ENCODE measurements around the gene CHD6.

CHD6 gene

GRCh38 chr20:41497186-41497895, 120.8 kb downstream of the CHD6 start:
- H3K36me3 ChIP-seq (ENCODE audit: control insufficient read depth, insufficient read depth, low read length) = peaks cover 7% of the 10 kb centered on the region

GRCh38 chr20:41494451-41494850, 123.7 kb downstream of the CHD6 start:
- Histone ChIP-seq H3K27me3 (ENCODE audit: control insufficient read depth, insufficient read depth, low read length) (no peaks in the 10 kb centered on the region), H3K4me3 (ENCODE audit: low read depth, low read length) (no peak overlapping the region), H3K9ac (ENCODE audit: low read depth, low read length) (no peak overlapping the region), H3K4me1 (ENCODE audit: control insufficient read depth, insufficient read depth, low read length) (no peaks in the 10 kb centered on the region), H3K9me3 (ENCODE audit: control insufficient read depth, insufficient read depth, low read length) (no peaks in the 10 kb centered on the region), H3K36me3 (ENCODE audit: control insufficient read depth, insufficient read depth, low read length) (peaks cover 12% of the 10 kb centered on the region)

More at GRCh38 chr20:41497186-41497895, 120.8 kb downstream of the CHD6 start:
- H3K9ac ChIP-seq (ENCODE audit: low read depth, low read length) = no peak overlapping the region
- H3K4me3 ChIP-seq (ENCODE audit: low read depth, low read length) = no peak overlapping the region
- H3K4me1 ChIP-seq (ENCODE audit: control insufficient read depth, insufficient read depth, low read length) = peaks cover 5% of the 10 kb centered on the region
- H3K9me3 ChIP-seq (ENCODE audit: control insufficient read depth, insufficient read depth, low read length) = no peaks in the 10 kb centered on the region
- no peaks in the 10 kb centered on the region for H3K27me3 ChIP-seq (ENCODE audit: control insufficient read depth, insufficient read depth, low read length)

- H3K4me1 ChIP-seq (ENCODE audit: control insufficient read depth, insufficient read depth, low read length) = no peaks in the 10 kb centered on the region
- H3K9ac ChIP-seq (ENCODE audit: low read depth, low read length) = no peak overlapping the region
- H3K36me3 ChIP-seq (ENCODE audit: control insufficient read depth, insufficient read depth, low read length) = peaks cover 16% of the 10 kb centered on the region
- H3K9me3 ChIP-seq (ENCODE audit: control insufficient read depth, insufficient read depth, low read length) = no peaks in the 10 kb centered on the region
- no peak overlapping the region for H3K4me3 ChIP-seq (ENCODE audit: low read depth, low read length)
- H3K27me3 ChIP-seq (ENCODE audit: control insufficient read depth, insufficient read depth, low read length) = no peaks in the 10 kb centered on the region
These were observed 134.6 kb downstream of the CHD6 start for GRCh38 chr20:41483553-41483930.

GRCh38 chr20:41482647-41483552, 135.3 kb downstream of the CHD6 start:
- H3K27me3 ChIP-seq (ENCODE audit: control insufficient read depth, insufficient read depth, low read length) = no peaks in the 10 kb centered on the region
- H3K4me3 ChIP-seq (ENCODE audit: low read depth, low read length) = no peak overlapping the region
- peaks cover 10% of the 10 kb centered on the region for H3K36me3 ChIP-seq (ENCODE audit: control insufficient read depth, insufficient read depth, low read length)
- H3K4me1 ChIP-seq (ENCODE audit: control insufficient read depth, insufficient read depth, low read length) = no peaks in the 10 kb centered on the region
- H3K9me3 ChIP-seq (ENCODE audit: control insufficient read depth, insufficient read depth, low read length) = no peaks in the 10 kb centered on the region
- H3K9ac ChIP-seq (ENCODE audit: low read depth, low read length) = no peak overlapping the region

- Histone ChIP-seq H3K9me3 (ENCODE audit: control insufficient read depth, insufficient read depth, low read length) (no peaks in the 10 kb centered on the region), H3K27me3 (ENCODE audit: control insufficient read depth, insufficient read depth, low read length) (no peaks in the 10 kb centered on the region), H3K36me3 (ENCODE audit: control insufficient read depth, insufficient read depth, low read length) (peaks cover 5% of the 10 kb centered on the region), H3K4me3 (ENCODE audit: low read depth, low read length) (no peak overlapping the region), H3K4me1 (ENCODE audit: control insufficient read depth, insufficient read depth, low read length) (no peaks in the 10 kb centered on the region), H3K9ac (ENCODE audit: low read depth, low read length) (no peak overlapping the region)
These were observed 138.0 kb downstream of the CHD6 start for GRCh38 chr20:41480054-41480770.

GRCh38 chr20:41479113-41479512, 139.1 kb downstream of the CHD6 start:
- H3K36me3 ChIP-seq (ENCODE audit: control insufficient read depth, insufficient read depth, low read length) = peaks cover 2% of the 10 kb centered on the region
- no peak overlapping the region for H3K4me3 ChIP-seq (ENCODE audit: low read depth, low read length)
- no peaks in the 10 kb centered on the region for H3K4me1 ChIP-seq (ENCODE audit: control insufficient read depth, insufficient read depth, low read length)
- H3K9me3 ChIP-seq (ENCODE audit: control insufficient read depth, insufficient read depth, low read length) = no peaks in the 10 kb centered on the region
- H3K9ac ChIP-seq (ENCODE audit: low read depth, low read length) = no peak overlapping the region
- no peaks in the 10 kb centered on the region for H3K27me3 ChIP-seq (ENCODE audit: control insufficient read depth, insufficient read depth, low read length)

GRCh38 chr20:41478026-41478425, 140.2 kb downstream of the CHD6 start:
- no peaks in the 10 kb centered on the region for H3K27me3 ChIP-seq (ENCODE audit: control insufficient read depth, insufficient read depth, low read length)
- H3K4me1 ChIP-seq (ENCODE audit: control insufficient read depth, insufficient read depth, low read length) = no peaks in the 10 kb centered on the region
- H3K4me3 ChIP-seq (ENCODE audit: low read depth, low read length) = no peak overlapping the region
- H3K36me3 ChIP-seq (ENCODE audit: control insufficient read depth, insufficient read depth, low read length) = no peaks in the 10 kb centered on the region
- H3K9me3 ChIP-seq (ENCODE audit: control insufficient read depth, insufficient read depth, low read length) = no peaks in the 10 kb centered on the region
- no peak overlapping the region for H3K9ac ChIP-seq (ENCODE audit: low read depth, low read length)

GRCh38 chr20:41476446-41476845, 141.7 kb downstream of the CHD6 start:
- Histone ChIP-seq H3K9ac (ENCODE audit: low read depth, low read length) (no peak overlapping the region), H3K4me3 (ENCODE audit: low read depth, low read length) (no peak overlapping the region), H3K9me3 (ENCODE audit: control insufficient read depth, insufficient read depth, low read length) (no peaks in the 10 kb centered on the region), H3K4me1 (ENCODE audit: control insufficient read depth, insufficient read depth, low read length) (no peaks in the 10 kb centered on the region), H3K36me3 (ENCODE audit: control insufficient read depth, insufficient read depth, low read length) (no peaks in the 10 kb centered on the region), H3K27me3 (ENCODE audit: control insufficient read depth, insufficient read depth, low read length) (no peaks in the 10 kb centered on the region)

- Histone ChIP-seq H3K4me3 (ENCODE audit: low read depth, low read length) (no peak overlapping the region), H3K9me3 (ENCODE audit: control insufficient read depth, insufficient read depth, low read length) (no peaks in the 10 kb centered on the region), H3K9ac (ENCODE audit: low read depth, low read length) (no peak overlapping the region), H3K4me1 (ENCODE audit: control insufficient read depth, insufficient read depth, low read length) (no peaks in the 10 kb centered on the region), H3K27me3 (ENCODE audit: control insufficient read depth, insufficient read depth, low read length) (no peaks in the 10 kb centered on the region), H3K36me3 (ENCODE audit: control insufficient read depth, insufficient read depth, low read length) (no peaks in the 10 kb centered on the region)
These were observed 142.2 kb downstream of the CHD6 start for GRCh38 chr20:41476013-41476441.

GRCh38 chr20:41475503-41475902, 142.7 kb downstream of the CHD6 start:
- Histone ChIP-seq H3K36me3 (ENCODE audit: control insufficient read depth, insufficient read depth, low read length) (no peaks in the 10 kb centered on the region), H3K9ac (ENCODE audit: low read depth, low read length) (no peak overlapping the region), H3K4me3 (ENCODE audit: low read depth, low read length) (no peak overlapping the region), H3K27me3 (ENCODE audit: control insufficient read depth, insufficient read depth, low read length) (no peaks in the 10 kb centered on the region), H3K4me1 (ENCODE audit: control insufficient read depth, insufficient read depth, low read length) (no peaks in the 10 kb centered on the region), H3K9me3 (ENCODE audit: control insufficient read depth, insufficient read depth, low read length) (no peaks in the 10 kb centered on the region)

- no peak overlapping the region for H3K4me3 ChIP-seq (ENCODE audit: low read depth, low read length)
- no peaks in the 10 kb centered on the region for H3K9me3 ChIP-seq (ENCODE audit: control insufficient read depth, insufficient read depth, low read length)
- no peak overlapping the region for H3K9ac ChIP-seq (ENCODE audit: low read depth, low read length)
- H3K36me3 ChIP-seq (ENCODE audit: control insufficient read depth, insufficient read depth, low read length) = no peaks in the 10 kb centered on the region
- no peaks in the 10 kb centered on the region for H3K4me1 ChIP-seq (ENCODE audit: control insufficient read depth, insufficient read depth, low read length)
- H3K27me3 ChIP-seq (ENCODE audit: control insufficient read depth, insufficient read depth, low read length) = no peaks in the 10 kb centered on the region
These were observed 147.6 kb downstream of the CHD6 start for GRCh38 chr20:41470362-41471095.

Measured in iPS-15b (cell line).